K562 (cell line): ENCODE results near the gene NEDD4L. TPM values are rescaled to one million over a fixed set of nuclear protein-coding genes. Genes with fewer than 3 reads are reported as not detected.

Experiments
- ATF7 ChIP-seq: fragments of 450-650 bp; IDR thresholded peaks from 2 replicates; pipeline ENCODE4 v1.7.1; 2014; ENCODE audit warnings: mild to moderate bottlenecking, moderate library complexity
- CLOCK ChIP-seq: fragments of 250-450 bp; sonication (Bioruptor Pico); IDR thresholded peaks from 2 replicates; pipeline ENCODE4 v1.4.0; 2020; ENCODE audit warnings: mild to moderate bottlenecking, moderate library complexity, borderline replicate concordance
- CREB5 ChIP-seq: fragments of 250-450 bp; sonication (Bioruptor Pico); IDR thresholded peaks from 2 replicates; pipeline ENCODE4 v1.5.0; 2020; ENCODE audit warnings: mild to moderate bottlenecking
- CTBP1 ChIP-seq: fragments of 450-650 bp; IDR thresholded peaks from 2 replicates; pipeline ENCODE4 v1.6.1; 2016; ENCODE audit warnings: borderline replicate concordance
- ERF ChIP-seq: fragments of 450-650 bp; formaldehyde crosslinking; IDR thresholded peaks from 2 replicates; pipeline ENCODE4 v1.4.0; 2020; ENCODE audit warnings: mild to moderate bottlenecking, mixed read lengths
- ETS1 ChIP-seq: conservative IDR thresholded peaks from 2 replicates; pipeline ENCODE4 v1.6.1; 2011; ENCODE audit warnings: low read depth, mild to moderate bottlenecking, low read length; ENCODE audit not compliant: control insufficient read depth
- HNRNPLL ChIP-seq: fragments of 200-400 bp; formaldehyde crosslinking; IDR thresholded peaks from 2 replicates; pipeline ENCODE4 v1.6.1; 2017; ENCODE audit warnings: low read length, low read depth, mild to moderate bottlenecking; ENCODE audit not compliant: poor library complexity, severe bottlenecking
- KDM1A ChIP-seq, 2 experiments: fragments of 450-650 bp; IDR thresholded peaks; 2 replicates each; pipeline ENCODE4 v1.6.1; 2016; ENCODE audit warnings: mild to moderate bottlenecking in 2 of 2
- KLF16 ChIP-seq: IDR thresholded peaks from 2 replicates; pipeline ENCODE4 v1.6.1; 2016; ENCODE audit warnings: antibody characterized with exemption
- NFE2L1 ChIP-seq: fragments of 450-650 bp; IDR thresholded peaks from 2 replicates; pipeline ENCODE4 v1.6.1; 2016; ENCODE audit warnings: missing genetic modification characterization, low read depth, mild to moderate bottlenecking, missing compliant biosample characterization, moderate library complexity, borderline replicate concordance
- POLR2G ChIP-seq: fragments of 200-400 bp; formaldehyde crosslinking; IDR thresholded peaks from 2 replicates; pipeline ENCODE4 v1.6.1; 2017; ENCODE audit warnings: low read depth, mild to moderate bottlenecking, antibody characterized with exemption, low read length, moderate library complexity
- SMC3 ChIP-seq: conservative IDR thresholded peaks from 2 replicates; pipeline ENCODE4 v1.6.1; 2011; ENCODE audit warnings: low read depth, low read length, improper control_type of control experiment; ENCODE audit not compliant: insufficient read depth
- TRIM24 ChIP-seq, 2 experiments: fragments of 450-650 bp; IDR thresholded peaks; 2 replicates each; pipeline ENCODE4 v1.6.1; 2016
- TRIM28 ChIP-seq: fragments of 450-650 bp; IDR thresholded peaks from 2 replicates; pipeline ENCODE4 v1.6.1; 2017
- ZBTB1 ChIP-seq: sonication (generic); formaldehyde crosslinking; IDR thresholded peaks from 2 replicates; pipeline ENCODE4 v1.8.1; 2023; ENCODE audit warnings: missing genetic modification reagents, low read depth, mild to moderate bottlenecking, borderline replicate concordance
- ZBTB49 ChIP-seq: sonication (generic); formaldehyde crosslinking; IDR thresholded peaks from 2 replicates; pipeline ENCODE4 v1.8.0; 2022; ENCODE audit warnings: missing genetic modification reagents, mild to moderate bottlenecking, borderline replicate concordance
- ZNF445 ChIP-seq: fragments of 250-450 bp; sonication (Bioruptor Pico); IDR thresholded peaks from 2 replicates; pipeline ENCODE4 v1.4.0; 2020; ENCODE audit warnings: low read depth, mild to moderate bottlenecking, moderate library complexity
- ZNF830 ChIP-seq: fragments of 250-450 bp; sonication (Bioruptor Pico); IDR thresholded peaks from 2 replicates; pipeline ENCODE4 v1.5.0; 2021; ENCODE audit warnings: mild to moderate bottlenecking
- polyA plus RNA-seq, 8 experiments: library from polyadenylated mRNA; depleted of rRNA in 4 of 8; stranded (reverse) in 5 of 8; unstranded in 3 of 8; fragments of >200 nt; fragmentation: Nextera tagmentation in 2 of 8; fragmentation: Illumina TruSeq in 1 of 8; extraction: Ambion mirVana in 2 of 8; extraction: Trizol in 1 of 8; gene quantifications; 2 replicates each; pipeline versions ENCODE4 v1.2.1 to v1.2.3, GENCODE V29; 2011 to 2014; ENCODE audit warnings: inconsistent platforms in 1 of 8, missing spikeins in 1 of 8
- total RNA-seq, 7 experiments: library from RNA; depleted of rRNA in 6 of 7; stranded (reverse); fragments of >200 nt in 6 of 7; fragmentation: Illumina TruSeq in 2 of 7; extraction: Trizol in 2 of 7; gene quantifications; 2 replicates each; pipeline versions ENCODE4 v1.2.1 to v1.2.3, GENCODE V29; 2011 to 2021; ENCODE audit warnings: low replicate concordance in 1 of 7
- TF ChIP-seq, protein P1 (sequence below): sonication (generic); formaldehyde crosslinking; IDR thresholded peaks from 2 replicates; pipeline ENCODE4 v1.5.0; 2020; ENCODE audit warnings: missing genetic modification reagents

Gene NEDD4L
- total and polyA plus RNA-seq, 9 of the 15 experiments (the other 6 are each of a cell fraction or from before 2014, with no cell fraction given) = 8.1 to 33.4 (median 19.9) TPM

DNA sequence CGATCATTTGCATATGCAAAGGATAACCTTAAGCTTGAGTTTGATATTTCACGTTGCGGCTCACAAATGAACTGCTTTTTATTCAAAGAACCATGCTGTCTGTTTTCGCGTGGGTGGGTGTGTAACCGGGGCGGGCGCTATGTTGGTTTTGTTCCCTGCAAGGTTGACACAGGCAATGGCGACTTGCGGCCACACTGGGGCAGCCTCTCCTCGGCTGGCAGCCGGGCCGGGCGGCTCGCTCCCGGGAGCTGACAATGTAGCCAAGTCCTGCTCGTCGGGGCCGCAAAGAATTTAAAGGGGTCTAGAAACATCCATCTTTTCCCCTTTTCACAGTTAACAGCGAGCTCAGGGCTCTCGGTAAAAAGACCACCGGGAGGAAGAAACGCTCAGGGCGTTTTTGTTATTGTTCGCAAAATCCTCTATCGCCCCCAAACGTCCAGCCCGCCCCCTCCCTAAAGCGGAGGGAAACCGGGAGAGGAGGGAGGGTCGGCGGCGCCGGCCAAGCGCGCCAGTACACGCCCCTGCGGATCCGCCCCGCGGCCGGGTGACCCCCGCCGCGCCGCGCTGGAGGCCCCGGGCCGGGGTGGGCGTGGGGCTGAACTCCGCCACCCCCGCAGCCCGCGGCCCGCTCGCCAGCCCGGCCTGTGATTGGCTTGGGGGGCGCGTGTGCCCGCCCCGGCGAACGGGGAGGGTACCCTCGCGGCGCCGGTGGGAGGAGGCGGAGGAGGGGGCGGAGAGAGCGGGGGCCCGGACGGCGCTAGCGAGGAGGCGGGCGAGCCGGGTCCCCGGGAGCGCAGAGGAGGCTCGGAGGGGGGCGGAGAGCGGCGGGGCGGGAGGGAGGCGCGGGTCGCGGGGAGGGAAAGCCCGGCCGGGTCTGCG, at the start of gene NEDD4L (continued):
- TF ChIP-seq CLOCK (CRISPR knock-in tag) (no peak), TRIM28 (peak; percentile 23; the same call in 1 of the 2 replicates), ZNF830 (CRISPR knock-in tag) (no peak), ETS1 (no peak), HNRNPLL (no peak), TRIM24 (IDR thresholded peaks at IDR 0.05) (no peak), CTBP1 (no peak; the same call in 1 of the 2 replicates), SMC3 (peak; percentile 55; the same call in 1 of the 2 replicates), ZBTB49 (CRISPR knock-in tag) (no peak), NFE2L1 (tag) (no peak), ATF7 (peak; percentile 26; the same call in 1 of the 2 replicates), KLF16 (0 out of 2 replicates have a peak, but pooled peaks have one; percentile 23), POLR2G (peak; percentile 66), ZNF445 (no peak), ERF (no peak), KDM1A (IDR thresholded peaks at IDR 0.05) (no peak), CREB5 (CRISPR knock-in tag) (no peak), ZBTB1 (CRISPR knock-in tag) (no peak)
- TF ChIP-seq, protein P1, sequence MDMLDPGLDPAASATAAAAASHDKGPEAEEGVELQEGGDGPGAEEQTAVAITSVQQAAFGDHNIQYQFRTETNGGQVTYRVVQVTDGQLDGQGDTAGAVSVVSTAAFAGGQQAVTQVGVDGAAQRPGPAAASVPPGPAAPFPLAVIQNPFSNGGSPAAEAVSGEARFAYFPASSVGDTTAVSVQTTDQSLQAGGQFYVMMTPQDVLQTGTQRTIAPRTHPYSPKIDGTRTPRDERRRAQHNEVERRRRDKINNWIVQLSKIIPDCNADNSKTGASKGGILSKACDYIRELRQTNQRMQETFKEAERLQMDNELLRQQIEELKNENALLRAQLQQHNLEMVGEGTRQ (CRISPR knock-in tag) = peak; percentile 42
